Breast epithelium (tissue), 4 donors: Measurements from ENCODE around the gene KCNJ10. TPM values are rescaled to one million over a fixed set of nuclear protein-coding genes. Genes with fewer than 3 reads are reported as not detected.
A peak's percentile ranks its signal among the peaks of the same experiment; 100 is the strongest.

Experiments used
- DNase-seq, 2 donors: peaks; one replicate each; pipeline ENCODE4 v3.0.0-alpha.2; 2019; ENCODE audit warnings: low spot score in 2 of 2
- H3K27ac ChIP-seq, 2 donors: fragments of 200-600 bp; sonication (generic) in 1 of 2; one replicate each; pipeline ENCODE4 v1.5.1; 2016 to 2019; ENCODE audit warnings: mild to moderate bottlenecking in 1 of 2
- H3K27me3 ChIP-seq, 2 donors: fragments of 200-600 bp; sonication (generic) in 1 of 2; one replicate each; pipeline versions ENCODE4 v1.5.1 to v1.6.0; 2017 to 2019; ENCODE audit warnings: control low read depth in 1 of 2, mild to moderate bottlenecking in 1 of 2
- H3K36me3 ChIP-seq: fragments of 200-600 bp; one replicate; pipeline ENCODE4 v1.5.1; 2019
- H3K4me1 ChIP-seq, 2 donors: fragments of 200-600 bp; sonication (generic); one replicate each; pipeline ENCODE4 v1.5.1; 2016 to 2019; ENCODE audit warnings: control low read depth in 1 of 2
- H3K4me3 ChIP-seq, 3 donors: fragments of 200-600 bp; sonication (generic); 1 replicate in 2 of 3; 2 replicates in 1 of 3; pipeline ENCODE4 v1.5.1; 2016 to 2019; ENCODE audit warnings: mild to moderate bottlenecking in 3 of 3, moderate library complexity in 2 of 3
- H3K9me3 ChIP-seq, 2 donors: fragments of 200-600 bp; sonication (generic) in 1 of 2; one replicate each; pipeline ENCODE4 v1.5.1; 2016 to 2019; ENCODE audit warnings: control low read depth in 1 of 2
- CTCF ChIP-seq, 3 donors: fragments of 450-650 bp; IDR thresholded peaks; one replicate each; pipeline ENCODE4 v1.5.1; 2016 to 2017; ENCODE audit warnings: antibody characterized with exemption in 3 of 3, mild to moderate bottlenecking in 3 of 3, moderate library complexity in 3 of 3
- POLR2A ChIP-seq: fragments of 450-650 bp; IDR thresholded peaks from one replicate; pipeline ENCODE4 v1.6.1; 2016; ENCODE audit warnings: antibody characterized with exemption, mild to moderate bottlenecking, moderate library complexity
- POLR2AphosphoS5 ChIP-seq, 3 donors: sonication (generic); formaldehyde crosslinking; IDR thresholded peaks; one replicate each; pipeline ENCODE4 v1.6.1; 2017; ENCODE audit warnings: antibody characterized with exemption in 3 of 3
- intact Hi-C: fragments of 100-400 bp; cut with DNase I; formaldehyde crosslinking; loops from one replicate; pipeline ENCODE4 v1.15.1; 2023; ENCODE audit warnings: low total_unique reads
- total RNA-seq, 3 donors: library from RNA; depleted of rRNA; stranded (reverse); fragments of >200 nt; gene quantifications; one replicate each; pipeline ENCODE4 v1.1.0, GENCODE V29; 2016

KCNJ10 gene
- total RNA-seq, 3 donors from 2014 or later: 0.15 TPM; not detected in 2

GRCh38 chr1:160043543-160043942 lies 26.4 kb downstream of the KCNJ10 start:
- H3K4me1 ChIP-seq: no peaks in the 10 kb centered on the region
- no peak for TF ChIP-seq CTCF (IDR thresholded peaks at IDR 0.05)
- no peak overlapping the region for H3K27ac ChIP-seq
- H3K4me3 ChIP-seq: no peak overlapping the region
- H3K36me3 ChIP-seq: no peaks in the 10 kb centered on the region
- H3K27me3 ChIP-seq: no peaks in the 10 kb centered on the region
- intact Hi-C loops: no loop called here
- H3K9me3 ChIP-seq: no peaks in the 10 kb centered on the region
- no peak for DNase-seq

GRCh38 chr1:160040476-160040875 lies 29.5 kb downstream of the KCNJ10 start:
- intact Hi-C loops: no loop called here
- Histone ChIP-seq H3K4me3 (no peak overlapping the region), H3K27ac (no peak overlapping the region), H3K27me3 (no peaks in the 10 kb centered on the region), H3K9me3 (no peaks in the 10 kb centered on the region), H3K36me3 (no peaks in the 10 kb centered on the region), H3K4me1 (no peaks in the 10 kb centered on the region)
- TF ChIP-seq CTCF (IDR thresholded peaks at IDR 0.05): no peak
- no peak for TF ChIP-seq POLR2A
- no peak for TF ChIP-seq POLR2AphosphoS5 (IDR thresholded peaks at IDR 0.05)
- no peak for DNase-seq

GRCh38 chr1:160032165-160032820 lies 37.7 kb downstream of the KCNJ10 start:
- Histone ChIP-seq H3K36me3 (no peaks in the 10 kb centered on the region), H3K27me3 (no peaks in the 10 kb centered on the region), H3K27ac (peak overlapping the region; percentile 50 to 77), H3K4me3 (peak overlapping the region; percentile 71 to 80 (median 80)), H3K4me1 (peaks cover 0 to 16% of the 10 kb centered on the region in 2 donors), H3K9me3 (no peaks in the 10 kb centered on the region)
- TF ChIP-seq POLR2A (no peak), CTCF (IDR thresholded peaks at IDR 0.05) (no peak), POLR2AphosphoS5 (IDR thresholded peaks at IDR 0.05) (no peak)
- DNase-seq: no peak
- intact Hi-C loops: no loop called here

- Histone ChIP-seq H3K9me3 (no peaks in the 10 kb centered on the region), H3K27me3 (no peaks in the 10 kb centered on the region), H3K4me3 (peak within 1 kb of the TSS; percentile 71 to 80 (median 80)), H3K27ac (peak within 1 kb of the TSS; percentile 50 to 77), H3K4me1 (peaks cover 0 to 16% of the 10 kb centered on the region in 2 donors), H3K36me3 (no peaks in the 10 kb centered on the region)
- TF ChIP-seq POLR2AphosphoS5 (IDR thresholded peaks at IDR 0.05) (peak; percentile 21 to 62 (median 46)), CTCF (IDR thresholded peaks at IDR 0.05) (no peak)
- intact Hi-C loops: no loop called here
- DNase-seq: peak; percentile 93 to 95
Observed at GRCh38 chr1:160031365-160032164, 38.4 kb downstream of the KCNJ10 start, which contains the start of gene PIGM. TSS of gene PIGM (minus strand) at chr1:160031990. CDS start at chr1:160031739, 251 bp downstream.
